ENCODE measurements around the gene RPL26. TPM values are rescaled to one million over a fixed set of nuclear protein-coding genes. Genes with fewer than 3 reads are reported as not detected.

The RPL26 gene
- 1,000 to 10,000 TPM; 1,223 to 1,367 TPM for total RNA-seq

DNA sequence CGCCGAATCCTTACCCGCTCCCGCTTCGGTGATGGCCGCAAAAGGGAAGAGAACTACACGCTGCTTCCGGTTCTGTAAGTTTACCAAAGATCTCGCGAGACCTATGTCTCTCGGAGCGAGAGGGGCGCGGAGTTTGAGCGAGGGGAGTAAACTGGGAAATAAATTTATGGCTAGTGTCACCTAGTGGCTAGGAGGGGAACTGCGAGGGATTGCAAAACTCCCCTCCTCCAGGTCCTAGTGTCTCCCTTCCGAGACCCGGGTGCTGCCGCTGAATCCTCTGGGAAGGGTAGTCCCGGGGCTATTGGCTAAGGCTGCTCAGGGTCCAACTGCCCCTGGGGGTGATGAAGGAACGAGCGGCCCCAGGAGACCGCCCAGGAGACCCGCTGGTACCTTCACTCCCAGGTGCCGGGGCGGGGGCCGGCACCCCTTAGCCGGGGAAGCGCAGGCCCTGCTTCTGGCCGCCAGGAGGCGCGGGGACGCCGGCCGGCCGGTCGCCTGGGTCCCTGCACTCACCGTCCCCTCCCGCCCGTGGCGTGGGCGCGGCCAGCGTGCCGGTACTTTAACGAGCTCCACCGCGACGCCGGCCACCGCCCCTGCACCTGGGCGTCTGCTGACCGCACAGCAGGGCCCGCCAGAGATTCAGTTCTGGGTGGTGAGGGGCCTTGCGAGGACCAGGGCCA is at the start of gene RPL26:
Gene RPL26 (minus strand): TSS at position 51 of the 680 bp plus-strand sequence. CDS start 883 bp downstream, outside the sequence.
- peak; percentile 98 for DNase-seq
- Histone ChIP-seq H3K27me3 (no peaks in the 10 kb centered on the region), H3K9ac (ENCODE audit: low read depth in 2 of 2, low read length in 2 of 2) (peak within 1 kb of the TSS; percentile 76 to 79), H3K4me3 (peak within 1 kb of the TSS; percentile 82), H3K36me3 (peaks cover 12% of the 10 kb centered on the region), H3K27ac (peak within 1 kb of the TSS; percentile 77), H3K9me3 (no peaks in the 10 kb centered on the region), H3K4me1 (peaks cover 18% of the 10 kb centered on the region)
- intact Hi-C loops (cut with DNase I), result loop anchor here (10.0 kb wide), 1 partner anchor 128 kb away; no protein-coding TSS in a partner anchor
- TF ChIP-seq, protein P1, sequence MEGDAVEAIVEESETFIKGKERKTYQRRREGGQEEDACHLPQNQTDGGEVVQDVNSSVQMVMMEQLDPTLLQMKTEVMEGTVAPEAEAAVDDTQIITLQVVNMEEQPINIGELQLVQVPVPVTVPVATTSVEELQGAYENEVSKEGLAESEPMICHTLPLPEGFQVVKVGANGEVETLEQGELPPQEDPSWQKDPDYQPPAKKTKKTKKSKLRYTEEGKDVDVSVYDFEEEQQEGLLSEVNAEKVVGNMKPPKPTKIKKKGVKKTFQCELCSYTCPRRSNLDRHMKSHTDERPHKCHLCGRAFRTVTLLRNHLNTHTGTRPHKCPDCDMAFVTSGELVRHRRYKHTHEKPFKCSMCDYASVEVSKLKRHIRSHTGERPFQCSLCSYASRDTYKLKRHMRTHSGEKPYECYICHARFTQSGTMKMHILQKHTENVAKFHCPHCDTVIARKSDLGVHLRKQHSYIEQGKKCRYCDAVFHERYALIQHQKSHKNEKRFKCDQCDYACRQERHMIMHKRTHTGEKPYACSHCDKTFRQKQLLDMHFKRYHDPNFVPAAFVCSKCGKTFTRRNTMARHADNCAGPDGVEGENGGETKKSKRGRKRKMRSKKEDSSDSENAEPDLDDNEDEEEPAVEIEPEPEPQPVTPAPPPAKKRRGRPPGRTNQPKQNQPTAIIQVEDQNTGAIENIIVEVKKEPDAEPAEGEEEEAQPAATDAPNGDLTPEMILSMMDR (IDR thresholded peaks at IDR 0.05), result peak; percentile 98

DNA sequence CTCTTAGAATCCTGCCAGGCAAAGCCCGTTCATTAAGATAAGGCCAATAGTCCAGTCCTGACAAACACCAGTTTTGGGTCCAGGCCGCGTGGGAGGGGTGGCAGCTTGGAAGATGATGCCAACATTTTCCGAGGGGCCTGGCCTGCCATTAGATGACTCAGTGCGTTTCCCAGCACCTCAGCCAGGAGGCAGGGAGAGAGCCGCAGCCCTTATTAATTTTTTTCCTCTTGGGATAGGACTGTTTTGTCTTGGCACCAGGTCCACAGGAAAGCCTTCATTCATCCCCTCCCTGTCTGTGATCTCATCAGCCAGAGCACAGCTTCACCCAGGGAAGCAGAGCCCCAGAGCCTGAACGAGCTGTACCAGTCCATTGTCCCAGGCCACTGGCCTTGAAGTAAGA is 48.0 kb upstream of the RPL26 start:
- no peak overlapping the region for H3K9ac ChIP-seq (ENCODE audit: low read depth in 2 of 2, low read length in 2 of 2)

DNA sequence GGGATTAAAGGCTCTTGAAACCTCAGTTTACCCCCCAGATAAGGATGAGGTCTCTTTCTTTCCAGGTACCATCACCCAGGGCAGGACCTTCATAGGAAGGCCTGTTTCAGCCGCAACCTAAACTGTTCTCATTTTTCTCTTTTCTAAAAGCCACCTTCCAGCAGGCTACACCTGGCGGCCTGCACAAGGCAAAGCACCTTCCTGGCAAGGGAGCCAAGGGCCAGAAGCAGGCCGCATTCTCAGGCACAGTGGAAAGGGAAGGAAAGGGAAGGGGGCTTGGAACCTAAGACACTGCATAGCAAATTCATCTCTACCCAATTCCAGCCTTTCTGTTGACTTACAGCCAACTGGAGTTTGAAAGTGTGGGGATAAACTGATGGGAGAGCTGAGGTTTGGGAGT is 43.8 kb upstream of the RPL26 start:
- no peaks in the 10 kb centered on the region for H3K36me3 ChIP-seq
- TF ChIP-seq, protein P1 (IDR thresholded peaks at IDR 0.05), result no peak
- H3K27ac ChIP-seq, result no peak overlapping the region
- H3K4me1 ChIP-seq, result no peaks in the 10 kb centered on the region
- intact Hi-C loops (cut with DNase I), result no loop called here
- DNase-seq, result no peak
- H3K9ac ChIP-seq (ENCODE audit: low read depth in 2 of 2, low read length in 2 of 2), result no peak overlapping the region
- no peak overlapping the region for H3K4me3 ChIP-seq
- no peaks in the 10 kb centered on the region for H3K9me3 ChIP-seq
- H3K27me3 ChIP-seq, result no peaks in the 10 kb centered on the region

More for the DNA sequence above, 48.0 kb upstream of the RPL26 start:
- intact Hi-C loops (cut with DNase I), result no loop called here
- Histone ChIP-seq H3K36me3 (no peaks in the 10 kb centered on the region), H3K9me3 (no peaks in the 10 kb centered on the region), H3K4me3 (no peak overlapping the region), H3K27me3 (no peaks in the 10 kb centered on the region), H3K4me1 (no peaks in the 10 kb centered on the region), H3K27ac (no peak overlapping the region)
- TF ChIP-seq, protein P1 (IDR thresholded peaks at IDR 0.05), result no peak
- no peak for DNase-seq

DNA sequence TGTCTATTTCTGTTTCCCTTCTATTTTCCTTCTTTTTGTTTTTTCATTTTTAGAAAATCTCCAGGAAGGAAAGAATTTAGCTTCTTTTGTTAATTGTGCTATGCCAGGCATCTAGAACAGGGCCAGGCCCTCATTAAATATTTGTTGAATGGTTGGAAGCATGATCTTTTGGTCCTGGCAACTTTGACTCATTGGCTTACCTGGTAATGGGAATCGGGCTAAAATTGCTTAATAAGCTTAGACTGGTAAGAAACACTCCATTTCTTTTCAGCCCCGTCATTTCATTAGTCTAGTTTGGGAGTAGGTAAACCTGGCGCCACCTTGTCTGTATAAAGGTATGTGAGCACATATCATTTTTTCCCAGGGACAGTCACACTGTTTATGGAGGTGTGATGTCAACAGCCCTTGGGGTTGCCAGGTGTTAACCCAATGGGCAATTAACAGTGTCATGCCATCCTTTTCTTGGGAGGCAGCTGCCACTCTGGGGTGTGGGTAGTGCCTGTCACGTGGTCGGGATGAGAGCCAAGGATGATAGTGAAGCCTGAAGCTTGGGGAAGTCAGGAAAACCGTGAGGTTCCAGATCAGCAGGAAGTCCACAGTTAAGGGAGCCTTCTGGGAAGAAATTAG is 43.2 kb upstream of the RPL26 start:
- no peaks in the 10 kb centered on the region for H3K4me1 ChIP-seq
- H3K27ac ChIP-seq, result no peak overlapping the region
- intact Hi-C loops (cut with DNase I), result no loop called here
- H3K9me3 ChIP-seq, result no peaks in the 10 kb centered on the region
- TF ChIP-seq, protein P1 (IDR thresholded peaks at IDR 0.05), result no peak
- H3K36me3 ChIP-seq, result no peaks in the 10 kb centered on the region
- DNase-seq, result peak; percentile 67
- no peak overlapping the region for H3K9ac ChIP-seq (ENCODE audit: low read depth in 2 of 2, low read length in 2 of 2)
- no peaks in the 10 kb centered on the region for H3K27me3 ChIP-seq
- H3K4me3 ChIP-seq, result no peak overlapping the region

DNA sequence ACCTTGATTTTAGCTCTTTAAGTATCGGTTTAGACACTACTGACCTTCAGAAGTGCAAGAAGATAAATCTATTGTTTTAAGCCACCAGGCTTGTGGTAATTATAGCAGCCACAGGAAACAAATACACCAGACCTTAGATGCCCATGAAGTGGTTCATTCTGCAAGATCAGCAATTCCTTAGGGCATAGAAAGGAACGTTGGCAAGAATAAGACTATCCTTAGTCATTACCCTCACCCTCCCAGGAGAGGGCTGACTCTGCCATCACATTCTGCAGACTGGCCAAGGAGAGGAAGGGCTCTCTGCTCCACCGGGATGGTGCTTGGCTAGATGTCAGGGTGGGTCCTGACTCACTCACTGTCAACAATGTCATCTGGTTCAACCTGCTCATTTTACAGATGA is 38.6 kb upstream of the RPL26 start:
- intact Hi-C loops (cut with DNase I), result no loop called here
- no peaks in the 10 kb centered on the region for H3K4me1 ChIP-seq

More for the DNA sequence above, 38.6 kb upstream of the RPL26 start:
- no peak for DNase-seq
- no peak overlapping the region for H3K9ac ChIP-seq (ENCODE audit: low read depth in 2 of 2, low read length in 2 of 2)
- H3K27ac ChIP-seq, result no peak overlapping the region
- no peak overlapping the region for H3K4me3 ChIP-seq
- H3K36me3 ChIP-seq, result no peaks in the 10 kb centered on the region
- no peaks in the 10 kb centered on the region for H3K9me3 ChIP-seq
- TF ChIP-seq, protein P1 (IDR thresholded peaks at IDR 0.05), result no peak
- no peaks in the 10 kb centered on the region for H3K27me3 ChIP-seq
